ENCODE measurements around the gene GABBR1.

DNA sequence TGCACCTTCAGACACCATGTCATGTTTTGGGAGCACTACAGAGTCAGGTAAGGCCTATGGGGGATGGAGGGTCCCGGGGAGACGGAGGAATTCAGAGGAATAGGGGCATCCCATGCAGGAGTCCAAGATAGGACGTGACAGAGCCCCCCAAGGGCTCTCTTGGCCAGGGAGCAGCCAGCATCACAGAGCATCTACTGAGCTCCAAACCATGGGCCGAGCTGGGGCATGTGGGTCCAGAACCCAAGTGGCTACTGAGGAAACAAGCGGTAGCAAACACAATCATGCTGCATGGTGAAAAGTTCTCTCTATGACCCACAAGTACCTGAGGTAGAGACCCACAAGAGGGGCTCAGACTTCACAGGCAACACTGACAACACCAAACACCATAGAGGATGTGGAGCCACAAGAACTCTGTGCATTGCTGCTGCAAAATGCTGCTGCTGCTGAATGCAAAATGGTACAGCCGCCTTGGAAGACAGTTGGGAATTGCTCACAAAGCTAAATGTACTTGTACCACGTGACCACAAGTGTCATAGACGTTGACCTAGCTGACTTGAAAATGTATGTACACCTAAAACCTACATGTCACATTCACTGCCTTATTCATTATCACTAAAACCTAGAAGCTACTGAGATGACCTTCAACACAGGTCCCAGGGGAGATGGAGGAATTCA lies 111.8 kb downstream of the GABBR1 start:
- TF ChIP-seq POLR2A (IDR thresholded peaks at IDR 0.05; ENCODE audit: low read depth, low read length) (no peak), TAF1 (IDR thresholded peaks at IDR 0.05; ENCODE audit: borderline replicate concordance, low read depth, low read length) (no peak), POLR2AphosphoS5 (IDR thresholded peaks at IDR 0.05; ENCODE audit: low read depth, low read length) (no peak)

Measured in GM12892 (cell line).